Fibroblast of lung (primary cell): Measurements from ENCODE around the gene HIGD2A.

Experiments
- EZH2 ChIP-seq: IDR thresholded peaks from 2 replicates; pipeline ENCODE4 v1.5.1; 2012; ENCODE audit warnings: low read length, control low read depth, mild to moderate bottlenecking; ENCODE audit errors: missing control alignments
- TF ChIP-seq, protein P1 (sequence below), 2 donors: IDR thresholded peaks in 1 of 2; conservative IDR thresholded peaks in 1 of 2; 1 replicate in 1 of 2; 2 replicates in 1 of 2; pipeline ENCODE4 v1.5.1; 2011 to 2012; ENCODE audit warnings: low read length in 2 of 2, control low read depth in 1 of 2, inconsistent platforms in 1 of 2, low read depth in 1 of 2, mild to moderate bottlenecking in 1 of 2

GRCh38 chr5:176406436-176407052 lies 18.0 kb downstream of the HIGD2A start:
- TF ChIP-seq, protein P1, sequence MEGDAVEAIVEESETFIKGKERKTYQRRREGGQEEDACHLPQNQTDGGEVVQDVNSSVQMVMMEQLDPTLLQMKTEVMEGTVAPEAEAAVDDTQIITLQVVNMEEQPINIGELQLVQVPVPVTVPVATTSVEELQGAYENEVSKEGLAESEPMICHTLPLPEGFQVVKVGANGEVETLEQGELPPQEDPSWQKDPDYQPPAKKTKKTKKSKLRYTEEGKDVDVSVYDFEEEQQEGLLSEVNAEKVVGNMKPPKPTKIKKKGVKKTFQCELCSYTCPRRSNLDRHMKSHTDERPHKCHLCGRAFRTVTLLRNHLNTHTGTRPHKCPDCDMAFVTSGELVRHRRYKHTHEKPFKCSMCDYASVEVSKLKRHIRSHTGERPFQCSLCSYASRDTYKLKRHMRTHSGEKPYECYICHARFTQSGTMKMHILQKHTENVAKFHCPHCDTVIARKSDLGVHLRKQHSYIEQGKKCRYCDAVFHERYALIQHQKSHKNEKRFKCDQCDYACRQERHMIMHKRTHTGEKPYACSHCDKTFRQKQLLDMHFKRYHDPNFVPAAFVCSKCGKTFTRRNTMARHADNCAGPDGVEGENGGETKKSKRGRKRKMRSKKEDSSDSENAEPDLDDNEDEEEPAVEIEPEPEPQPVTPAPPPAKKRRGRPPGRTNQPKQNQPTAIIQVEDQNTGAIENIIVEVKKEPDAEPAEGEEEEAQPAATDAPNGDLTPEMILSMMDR (conservative IDR thresholded peaks at IDR 0.05 in 1 of 2, IDR thresholded peaks at IDR 0.05 in 1 of 2; ENCODE audit: low read depth in 1 of 2, low read length in 2 of 2) = no peak
- no peak for TF ChIP-seq EZH2
